Measurements from ENCODE around the gene POU2F1. TPM values are rescaled to one million over a fixed set of nuclear protein-coding genes. Genes with fewer than 3 reads are reported as not detected.

The POU2F1 gene
- total and polyA plus RNA-seq, 12 donors = 1.3 to 13.9 (median 10.1) TPM

- H3K27me3 ChIP-seq = no peaks in the 10 kb centered on the region
- H3K4me3 ChIP-seq = no peak overlapping the region
- H3K27ac ChIP-seq = no peak overlapping the region
- peaks cover 0 to 91% (median 9%) of the 10 kb centered on the region in 9 donors for H3K36me3 ChIP-seq
- intact Hi-C loops (cut with DNase I) = no loop called here
- WGBS, 2 donors = 83 to 84% methylated on average over 5 of the region's 5 CpGs
- DNase-seq (no peak), ATAC-seq (no peak)
- H3K9me3 ChIP-seq = no peaks in the 10 kb centered on the region
- no peaks in the 10 kb centered on the region for H3K4me1 ChIP-seq
- no peak for TF ChIP-seq CTCF (IDR thresholded peaks at IDR 0.05)
Observed at GRCh38 chr1:167412920-167413319, 192.2 kb downstream of the POU2F1 start.

- no peak for ATAC-seq
- H3K4me3 ChIP-seq = no peak overlapping the region
- H3K27me3 ChIP-seq = no peaks in the 10 kb centered on the region
- no peak for TF ChIP-seq CTCF (IDR thresholded peaks at IDR 0.05)
- no peak overlapping the region for H3K27ac ChIP-seq
- H3K9me3 ChIP-seq = no peaks in the 10 kb centered on the region
- 92 to 97% methylated on average over 3 of the region's 3 CpGs for WGBS, 2 donors
- H3K4me1 ChIP-seq = peaks cover 0 to 3% (median 0%) of the 10 kb centered on the region in 9 donors
- DNase-seq = no peak
- peaks cover 0 to 87% (median 9%) of the 10 kb centered on the region in 9 donors for H3K36me3 ChIP-seq
- intact Hi-C loops (cut with DNase I) = no loop called here
Observed at GRCh38 chr1:167413328-167413727, 192.6 kb downstream of the POU2F1 start.

GRCh38 chr1:167416506-167416905, 195.8 kb downstream of the POU2F1 start:
- Histone ChIP-seq H3K4me1 (peaks cover 0 to 6% (median 0%) of the 10 kb centered on the region in 9 donors), H3K36me3 (peaks cover 0 to 65% (median 12%) of the 10 kb centered on the region in 9 donors), H3K4me3 (no peak overlapping the region), H3K27ac (no peak overlapping the region), H3K9me3 (no peaks in the 10 kb centered on the region), H3K27me3 (no peaks in the 10 kb centered on the region)
- ATAC-seq = no peak
- intact Hi-C loops (cut with DNase I) = no loop called here
- 93 to 94% methylated on average over 1 of the region's 1 CpG for WGBS, 2 donors
- DNase-seq = no peak
- no peak for TF ChIP-seq CTCF (IDR thresholded peaks at IDR 0.05)

GRCh38 chr1:167418391-167418790, 197.7 kb downstream of the POU2F1 start:
- Histone ChIP-seq H3K4me1 (peaks cover 0 to 6% (median 0%) of the 10 kb centered on the region in 9 donors), H3K36me3 (peaks cover 0 to 48% (median 5%) of the 10 kb centered on the region in 9 donors), H3K4me3 (no peak overlapping the region), H3K9me3 (no peaks in the 10 kb centered on the region), H3K27ac (no peak overlapping the region), H3K27me3 (no peaks in the 10 kb centered on the region)
- intact Hi-C loops (cut with DNase I) = no loop called here
- ATAC-seq (no peak), DNase-seq (no peak)
- TF ChIP-seq CTCF (IDR thresholded peaks at IDR 0.05) = no peak
